Gastrocnemius medialis (tissue), 4 donors: ENCODE data around the gene GPR155. TPM values are rescaled to one million over a fixed set of nuclear protein-coding genes. Genes with fewer than 3 reads are reported as not detected.

ENCODE experiments used
- ATAC-seq, 2 donors: fragments of 150-250 bp; one replicate each; pipeline ENCODE4 v1.9.1; 2016
- DNase-seq, 2 donors: peaks; one replicate each; pipeline ENCODE4 v3.0.0-alpha.2; 2019
- H3K27ac ChIP-seq, 4 donors: fragments of 200-600 bp; sonication (generic); 1 replicate in 1 of 4; 2 replicates in 3 of 4; pipeline ENCODE4 v1.5.1; 2016 to 2018; ENCODE audit warnings: mild to moderate bottlenecking in 2 of 4, moderate library complexity in 1 of 4
- H3K27me3 ChIP-seq, 3 donors: fragments of 200-600 bp; sonication (generic) in 2 of 3; 1 replicate in 1 of 3; 2 replicates in 2 of 3; pipeline versions ENCODE4 v1.5.1 to v1.6.0; 2016 to 2019; ENCODE audit warnings: mild to moderate bottlenecking in 1 of 3, moderate library complexity in 1 of 3
- H3K36me3 ChIP-seq, 2 donors: fragments of 200-600 bp; sonication (generic) in 1 of 2; one replicate each; pipeline ENCODE4 v1.5.1; 2017 to 2018
- H3K4me1 ChIP-seq, 2 donors: fragments of 200-600 bp; sonication (generic) in 1 of 2; one replicate each; pipeline ENCODE4 v1.5.1; 2016 to 2017; ENCODE audit warnings: mild to moderate bottlenecking in 2 of 2
- H3K4me3 ChIP-seq, 4 donors: fragments of 200-600 bp; sonication (generic) in 3 of 4; 1 replicate in 1 of 4; 2 replicates in 3 of 4; pipeline ENCODE4 v1.5.1; 2016 to 2019; ENCODE audit warnings: mild to moderate bottlenecking in 2 of 4
- H3K9me3 ChIP-seq, 3 donors: fragments of 200-600 bp; sonication (generic) in 2 of 3; 1 replicate in 1 of 3; 2 replicates in 2 of 3; pipeline ENCODE4 v1.5.1; 2016 to 2019
- CTCF ChIP-seq, 5 experiments: fragments of 450-650 bp in 3 of 5; fragments of 200-600 bp in 2 of 5; sonication (generic) in 2 of 5; IDR thresholded peaks in 4 of 5; conservative IDR thresholded peaks in 1 of 5; 1 replicate in 4 of 5; 2 replicates in 1 of 5; pipeline ENCODE4 v1.5.1; 2016 to 2019; ENCODE audit warnings: antibody characterized with exemption in 5 of 5, mild to moderate bottlenecking in 3 of 5, moderate library complexity in 3 of 5
- POLR2A ChIP-seq, 2 donors: fragments of 450-650 bp; IDR thresholded peaks; one replicate each; pipeline ENCODE4 v1.6.1; 2017; ENCODE audit warnings: antibody characterized with exemption in 2 of 2, mild to moderate bottlenecking in 2 of 2, moderate library complexity in 2 of 2
- in situ Hi-C, 4 donors: fragments of 200-750 bp; cut with MboI; loops; one replicate each; pipeline versions ENCODE4 v1.15.0 to v1.8.0; 2017; ENCODE audit warnings: low sequenced_read_pairs in 4 of 4
- intact Hi-C: fragments of 100-400 bp; cut with DNase I; formaldehyde crosslinking; loops from one replicate; pipeline ENCODE4 v1.15.1; 2023; ENCODE audit warnings: low total_unique reads
- total RNA-seq, 4 donors: library from RNA; depleted of rRNA; stranded (reverse); fragments of >200 nt; gene quantifications; one replicate each; pipeline versions ENCODE4 v1.1.0 to v1.2.3, GENCODE V29; 2016

GPR155 gene
- total RNA-seq, 4 donors from 2014 or later: 4.0 to 12.7 (median 7.3) TPM

DNA sequence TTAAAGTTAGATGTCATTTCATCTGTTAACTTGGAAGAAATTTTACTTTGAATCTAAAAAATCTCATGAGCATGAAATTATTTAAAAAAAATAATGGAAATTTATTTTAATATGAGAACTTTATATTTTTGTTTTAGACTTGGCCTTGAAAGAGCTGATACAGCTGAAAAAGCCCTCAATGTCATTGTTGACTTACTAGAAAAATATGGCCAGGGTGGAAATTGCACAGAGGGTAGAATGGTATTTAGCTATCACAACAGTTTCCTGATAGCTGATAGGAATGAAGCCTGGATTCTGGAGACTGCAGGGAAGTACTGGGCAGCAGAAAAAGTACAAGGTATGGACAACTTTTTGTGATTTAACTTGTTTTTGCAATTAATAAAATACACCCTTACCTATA is 86.0 kb downstream of the GPR155 start:
- no peak overlapping the region for H3K27ac ChIP-seq
- ATAC-seq (no peak), DNase-seq (no peak)
- peaks cover 0 to 13% of the 10 kb centered on the region in 2 donors for H3K4me1 ChIP-seq
- H3K27me3 ChIP-seq: no peaks in the 10 kb centered on the region
- TF ChIP-seq POLR2A (IDR thresholded peaks at IDR 0.05) (no peak), CTCF (IDR thresholded peaks at IDR 0.05 in 4 of 5, conservative IDR thresholded peaks at IDR 0.05 in 1 of 5) (no peak)
- in situ Hi-C loops (no loop called here), intact Hi-C loops (no loop called here)
- H3K36me3 ChIP-seq: peaks cover 0 to 35% of the 10 kb centered on the region in 2 donors
- no peak overlapping the region for H3K4me3 ChIP-seq
- H3K9me3 ChIP-seq: no peaks in the 10 kb centered on the region

DNA sequence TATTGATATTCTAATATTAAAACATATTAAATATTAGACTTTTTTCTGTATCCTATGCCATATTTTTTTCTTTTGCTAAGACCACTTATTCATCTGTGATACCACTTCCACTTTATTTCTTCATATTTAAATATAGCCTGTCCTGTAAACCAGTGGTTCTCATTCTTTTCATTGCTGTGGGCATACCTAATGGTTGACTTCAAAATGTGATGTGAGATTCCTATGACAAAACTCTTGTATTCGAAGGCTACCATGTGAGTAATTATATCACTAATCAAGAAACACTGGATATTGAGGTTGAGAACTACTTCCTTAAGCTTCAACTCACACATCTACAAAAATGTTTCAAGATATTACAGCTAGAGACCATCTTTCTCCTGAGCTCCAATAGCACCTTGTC is 87.7 kb downstream of the GPR155 start:
- Histone ChIP-seq H3K9me3 (no peaks in the 10 kb centered on the region), H3K36me3 (peaks cover 0 to 34% of the 10 kb centered on the region in 2 donors), H3K4me3 (no peak overlapping the region), H3K27ac (no peak overlapping the region), H3K27me3 (no peaks in the 10 kb centered on the region), H3K4me1 (peaks cover 8 to 19% of the 10 kb centered on the region in 2 donors)
- DNase-seq (no peak), ATAC-seq (no peak)
- in situ Hi-C loops: no loop called here
- TF ChIP-seq POLR2A (IDR thresholded peaks at IDR 0.05) (no peak), CTCF (IDR thresholded peaks at IDR 0.05 in 4 of 5, conservative IDR thresholded peaks at IDR 0.05 in 1 of 5) (no peak)
- intact Hi-C loops: loop anchor here (5.0 kb wide), 1 partner anchor 152 kb away; the partner anchor contains the start of gene OLA1

- no peak overlapping the region for H3K4me3 ChIP-seq
- no peaks in the 10 kb centered on the region for H3K9me3 ChIP-seq
- no peak overlapping the region for H3K27ac ChIP-seq
- ATAC-seq (no peak), DNase-seq (no peak)
- peaks cover 0 to 20% of the 10 kb centered on the region in 2 donors for H3K36me3 ChIP-seq
- H3K4me1 ChIP-seq: peaks cover 17 to 33% of the 10 kb centered on the region in 2 donors
- in situ Hi-C loops (no loop called here), intact Hi-C loops (loop anchor here (5.0 kb wide), 1 partner anchor 150 kb away; the partner anchor contains the start of gene OLA1)
- TF ChIP-seq CTCF (IDR thresholded peaks at IDR 0.05 in 4 of 5, conservative IDR thresholded peaks at IDR 0.05 in 1 of 5) (no peak), POLR2A (IDR thresholded peaks at IDR 0.05) (no peak)
- no peaks in the 10 kb centered on the region for H3K27me3 ChIP-seq
Observed at GRCh38 chr2:174397773-174398172, 89.1 kb downstream of the GPR155 start.

DNA sequence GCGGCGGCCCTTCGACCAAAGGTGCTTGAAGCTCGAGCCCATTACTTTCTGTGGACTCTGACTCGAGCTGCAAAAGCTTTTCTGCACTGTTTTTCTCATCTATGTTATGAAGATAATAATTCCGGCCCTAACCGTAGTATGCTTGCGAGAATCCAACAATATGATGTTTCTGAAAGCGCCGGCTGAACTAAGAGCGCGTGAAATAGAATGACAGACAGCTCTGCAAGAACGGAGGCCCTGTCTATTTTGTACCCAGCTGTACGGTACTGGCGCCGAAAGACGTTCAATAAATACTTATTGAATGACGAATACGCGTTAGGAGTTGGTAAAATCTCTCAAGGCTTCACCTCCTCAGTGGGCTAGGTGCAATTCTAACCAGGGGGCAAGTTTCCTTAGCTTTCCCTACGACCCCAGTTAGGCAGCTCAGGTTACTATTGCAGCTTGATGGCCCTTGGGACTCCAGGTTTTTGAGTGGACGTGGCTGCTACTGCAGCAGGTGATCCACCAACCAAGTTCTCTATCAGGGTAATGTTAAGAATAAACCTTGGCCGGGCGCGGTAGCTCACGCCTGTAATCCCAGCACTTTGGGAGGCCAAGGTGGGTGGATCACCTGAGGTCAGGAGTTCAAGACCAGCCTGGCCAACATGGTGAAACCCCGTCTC is 90.7 kb downstream of the GPR155 start:
- intact Hi-C loops (loop anchor here (5.0 kb wide), 1 partner anchor 149 kb away; the partner anchor contains the start of gene OLA1), in situ Hi-C loops (no loop called here)
- no peak for DNase-seq
- Histone ChIP-seq H3K27ac (peak overlapping the region; percentile 80 to 91 (median 87)), H3K4me3 (peak overlapping the region; percentile 86 to 89 (median 88)), H3K36me3 (peaks cover 0 to 3% of the 10 kb centered on the region in 2 donors), H3K27me3 (no peaks in the 10 kb centered on the region), H3K9me3 (no peaks in the 10 kb centered on the region), H3K4me1 (peaks cover 17 to 36% of the 10 kb centered on the region in 2 donors)
- ATAC-seq: peak; percentile 10 to 53
- TF ChIP-seq CTCF (IDR thresholded peaks at IDR 0.05 in 4 of 5, conservative IDR thresholded peaks at IDR 0.05 in 1 of 5) (no peak), POLR2A (IDR thresholded peaks at IDR 0.05) (no peak)
